Measurements from ENCODE around the gene TNFRSF6B.

The TNFRSF6B gene

GRCh38 chr20:63696306-63696627 is 185 bp upstream of the TNFRSF6B start:
- peak; percentile 55 for DNase-seq (ENCODE audit: low read depth, low spot score)
- in situ Hi-C loops (cut with HindIII; ENCODE audit: low sequenced_read_pairs) = no loop called here
- TF ChIP-seq, protein P1, sequence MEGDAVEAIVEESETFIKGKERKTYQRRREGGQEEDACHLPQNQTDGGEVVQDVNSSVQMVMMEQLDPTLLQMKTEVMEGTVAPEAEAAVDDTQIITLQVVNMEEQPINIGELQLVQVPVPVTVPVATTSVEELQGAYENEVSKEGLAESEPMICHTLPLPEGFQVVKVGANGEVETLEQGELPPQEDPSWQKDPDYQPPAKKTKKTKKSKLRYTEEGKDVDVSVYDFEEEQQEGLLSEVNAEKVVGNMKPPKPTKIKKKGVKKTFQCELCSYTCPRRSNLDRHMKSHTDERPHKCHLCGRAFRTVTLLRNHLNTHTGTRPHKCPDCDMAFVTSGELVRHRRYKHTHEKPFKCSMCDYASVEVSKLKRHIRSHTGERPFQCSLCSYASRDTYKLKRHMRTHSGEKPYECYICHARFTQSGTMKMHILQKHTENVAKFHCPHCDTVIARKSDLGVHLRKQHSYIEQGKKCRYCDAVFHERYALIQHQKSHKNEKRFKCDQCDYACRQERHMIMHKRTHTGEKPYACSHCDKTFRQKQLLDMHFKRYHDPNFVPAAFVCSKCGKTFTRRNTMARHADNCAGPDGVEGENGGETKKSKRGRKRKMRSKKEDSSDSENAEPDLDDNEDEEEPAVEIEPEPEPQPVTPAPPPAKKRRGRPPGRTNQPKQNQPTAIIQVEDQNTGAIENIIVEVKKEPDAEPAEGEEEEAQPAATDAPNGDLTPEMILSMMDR (IDR thresholded peaks at IDR 0.05; ENCODE audit: low read depth, low read length) = no peak
- H3K4me3 ChIP-seq (ENCODE audit: low read depth, low read length) = peak overlapping the region; percentile 53

DNA sequence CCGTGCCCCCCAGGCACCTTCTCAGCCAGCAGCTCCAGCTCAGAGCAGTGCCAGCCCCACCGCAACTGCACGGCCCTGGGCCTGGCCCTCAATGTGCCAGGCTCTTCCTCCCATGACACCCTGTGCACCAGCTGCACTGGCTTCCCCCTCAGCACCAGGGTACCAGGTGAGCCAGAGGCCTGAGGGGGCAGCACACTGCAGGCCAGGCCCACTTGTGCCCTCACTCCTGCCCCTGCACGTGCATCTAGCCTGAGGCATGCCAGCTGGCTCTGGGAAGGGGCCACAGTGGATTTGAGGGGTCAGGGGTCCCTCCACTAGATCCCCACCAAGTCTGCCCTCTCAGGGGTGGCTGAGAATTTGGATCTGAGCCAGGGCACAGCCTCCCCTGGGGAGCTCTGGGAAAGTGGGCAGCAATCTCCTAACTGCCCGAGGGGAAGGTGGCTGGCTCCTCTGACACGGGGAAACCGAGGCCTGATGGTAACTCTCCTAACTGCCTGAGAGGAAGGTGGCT is 960 bp downstream of the TNFRSF6B start:
- no peak for DNase-seq (ENCODE audit: low read depth, low spot score)
- TF ChIP-seq, protein P1 (IDR thresholded peaks at IDR 0.05; ENCODE audit: low read depth, low read length) = no peak
- H3K4me3 ChIP-seq (ENCODE audit: low read depth, low read length) = peak overlapping the region; percentile 53
- in situ Hi-C loops (cut with HindIII; ENCODE audit: low sequenced_read_pairs) = no loop called here

- peak overlapping the region; percentile 53 for H3K4me3 ChIP-seq (ENCODE audit: low read depth, low read length)
- DNase-seq (ENCODE audit: low read depth, low spot score) = no peak
- in situ Hi-C loops (cut with HindIII; ENCODE audit: low sequenced_read_pairs) = no loop called here
- TF ChIP-seq, protein P1 (IDR thresholded peaks at IDR 0.05; ENCODE audit: low read depth, low read length) = no peak
These were observed 1.6 kb downstream of the TNFRSF6B start for GRCh38 chr20:63697868-63698545.

DNA sequence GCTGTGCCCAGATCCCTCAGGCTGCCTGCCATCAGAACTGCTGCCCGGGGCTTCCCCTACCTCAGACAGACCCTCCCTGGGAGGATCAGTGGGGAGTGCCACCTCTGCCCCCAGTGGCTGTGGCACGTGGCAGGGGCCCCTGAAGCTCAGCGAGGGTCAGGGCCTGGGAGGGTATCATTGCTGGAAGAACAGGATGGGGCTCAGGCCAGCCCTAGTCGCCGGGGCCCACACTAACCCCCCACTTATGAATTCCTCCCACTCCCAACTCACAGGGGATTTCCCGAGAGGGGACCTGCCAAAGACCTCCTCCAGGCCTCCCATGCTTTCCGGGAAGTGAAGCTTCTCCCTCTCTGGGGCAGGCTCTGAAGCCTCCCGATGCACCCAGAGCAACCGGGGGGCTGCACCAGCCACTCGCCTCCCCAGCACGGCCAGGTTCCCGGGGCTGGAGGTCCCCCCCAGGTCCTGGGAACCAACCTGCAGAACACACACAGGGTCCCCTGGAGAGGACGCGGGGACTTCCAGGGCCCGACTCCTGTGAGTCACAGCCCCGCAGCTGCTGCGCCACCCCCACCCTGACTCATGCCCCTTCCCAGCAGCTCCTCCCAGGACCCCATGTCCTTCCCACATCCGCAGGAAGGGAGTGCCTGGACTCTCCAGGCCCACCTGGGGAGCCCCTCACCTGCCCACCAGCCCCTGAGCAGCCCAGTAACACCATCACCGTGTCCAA is 2.5 kb downstream of the TNFRSF6B start:
- DNase-seq (ENCODE audit: low read depth, low spot score) = peak; percentile 93
- H3K4me3 ChIP-seq (ENCODE audit: low read depth, low read length) = no peak overlapping the region
- TF ChIP-seq, protein P1 (IDR thresholded peaks at IDR 0.05; ENCODE audit: low read depth, low read length) = no peak
- in situ Hi-C loops (cut with HindIII; ENCODE audit: low sequenced_read_pairs) = no loop called here

GRCh38 chr20:63699466-63700198 is 3.2 kb downstream of the TNFRSF6B start:
- in situ Hi-C loops (cut with HindIII; ENCODE audit: low sequenced_read_pairs) = no loop called here
- TF ChIP-seq, protein P1 (IDR thresholded peaks at IDR 0.05; ENCODE audit: low read depth, low read length) = no peak
- no peak overlapping the region for H3K4me3 ChIP-seq (ENCODE audit: low read depth, low read length)
- no peak for DNase-seq (ENCODE audit: low read depth, low spot score)

DNA sequence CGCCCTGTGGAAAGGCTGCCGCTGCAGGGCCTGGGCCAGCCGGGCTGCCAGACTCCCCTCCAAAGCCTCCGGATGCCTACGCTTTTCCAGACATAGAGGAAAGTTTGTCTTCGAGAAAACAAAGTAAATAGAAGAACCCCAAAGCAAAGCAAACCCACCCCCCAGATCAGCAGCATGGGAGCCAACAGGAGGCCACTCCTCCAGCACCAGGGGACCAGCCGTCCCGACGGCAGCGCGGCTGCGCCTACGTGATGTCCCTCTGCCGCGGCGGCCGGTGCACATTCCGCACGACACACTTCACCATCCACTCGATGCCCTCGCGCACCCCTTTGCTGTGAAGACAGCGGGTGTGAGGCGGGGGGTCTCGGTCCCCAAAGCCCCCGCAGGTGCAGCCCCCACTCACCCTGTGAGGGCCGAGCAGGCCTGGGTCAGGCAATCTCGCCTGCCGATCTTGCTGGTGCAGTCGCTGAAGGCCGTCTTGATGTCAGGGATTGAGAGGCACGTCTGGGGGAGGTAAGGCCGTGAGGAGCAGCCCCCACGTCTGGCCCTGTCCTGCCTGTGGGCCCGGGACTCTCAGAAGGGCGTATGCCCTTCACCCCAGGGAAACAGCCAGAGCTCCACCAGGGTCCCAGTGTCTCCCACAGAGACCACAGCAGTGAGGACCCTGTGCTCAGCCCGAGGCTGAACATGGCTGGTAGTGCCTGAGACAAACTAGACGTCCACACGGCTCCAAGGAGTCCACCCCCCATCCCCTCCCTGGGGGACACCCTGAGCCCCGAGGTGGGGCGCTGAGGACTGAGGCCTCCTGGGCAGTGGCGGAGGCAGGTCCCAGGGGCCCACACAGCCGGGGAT is 4.0 kb downstream of the TNFRSF6B start:
- in situ Hi-C loops (cut with HindIII; ENCODE audit: low sequenced_read_pairs) = no loop called here
- no peak for DNase-seq (ENCODE audit: low read depth, low spot score)
- H3K4me3 ChIP-seq (ENCODE audit: low read depth, low read length) = no peak overlapping the region
- TF ChIP-seq, protein P1 (IDR thresholded peaks at IDR 0.05; ENCODE audit: low read depth, low read length) = no peak

Measured in astrocyte of the spinal cord (primary cell).